Endothelial cell of umbilical vein (primary cell): ENCODE results near the gene SDCCAG8. TPM values are rescaled to one million over a fixed set of nuclear protein-coding genes. Genes with fewer than 3 reads are reported as not detected.

Experiments
- BruUV-seq: library from RNA; stranded (reverse); fragments of 400-500 nt; replicated peaks from 2 replicates; lab custom pipeline; 2021; lab: Mats Ljungman, UMichigan
- CTCF ChIA-PET: fragments of 300-600, 350-600 bp; sonication (Branson Sonifier 250); formaldehyde crosslinking; loops from one replicate; lab custom pipeline; 2021; ENCODE audit warnings: antibody characterized with exemption, inconsistent platforms; lab: Charles Lee
- POLR2A ChIA-PET: fragments of 300-600, 350-600 bp; sonication (Branson Sonifier 250); formaldehyde crosslinking; loops from one replicate; lab custom pipeline; 2021; ENCODE audit warnings: antibody characterized with exemption, inconsistent platforms; lab: Charles Lee
- DNase-seq: peaks from one replicate; pipeline ENCODE4 v3.0.0-alpha.2; 2011; ENCODE audit warnings: low read depth, low spot score
- FAIRE-seq: peaks from 2 replicates; lab custom pipeline; 2011; peaks lifted over from hg19 to GRCh38; lab: Jason Lieb, UNC
- H2AFZ ChIP-seq: 2 replicates; pipeline ENCODE4 v1.6.0; 2012; ENCODE audit warnings: low read depth, low read length, control low read depth, inconsistent platforms
- H3K27ac ChIP-seq: 2 replicates; pipeline ENCODE4 v1.5.1; 2011; ENCODE audit warnings: low read depth, mild to moderate bottlenecking, control low read depth, low read length, moderate library complexity; ENCODE audit not compliant: insufficient read depth
- H3K27me3 ChIP-seq, 2 experiments: 2 replicates each; pipeline versions ENCODE4 v1.6.0 to v1.6.1; 2011; ENCODE audit warnings: low read length in 2 of 2, mixed read lengths in 1 of 2; ENCODE audit not compliant: control insufficient read depth in 2 of 2, insufficient read depth in 2 of 2
- H3K36me3 ChIP-seq, 2 experiments: 2 replicates in 1 of 2; 3 replicates in 1 of 2; pipeline ENCODE4 v1.5.1; 2011; ENCODE audit warnings: low read length in 2 of 2, mild to moderate bottlenecking in 1 of 2, moderate library complexity in 1 of 2; ENCODE audit not compliant: control insufficient read depth in 2 of 2, insufficient read depth in 2 of 2; ENCODE audit errors: extremely low read depth in 1 of 2
- H3K4me1 ChIP-seq: 3 replicates; pipeline ENCODE4 v1.5.1; 2011; ENCODE audit warnings: mild to moderate bottlenecking, low read length; ENCODE audit not compliant: control insufficient read depth, insufficient read depth; ENCODE audit errors: extremely low read depth
- H3K4me2 ChIP-seq: 2 replicates; pipeline ENCODE4 v1.6.1; 2011; ENCODE audit warnings: low read length, control low read depth, mixed read lengths; ENCODE audit not compliant: insufficient read depth
- H3K4me3 ChIP-seq, 3 experiments: fragments of 200-600 bp in 1 of 3; sonication (generic), shearing (Covaris generic) in 1 of 3; replicated peaks in 1 of 3; 2 replicates each; pipeline ENCODE4 v1.5.1; 2011 to 2016; ENCODE audit warnings: control low read depth in 3 of 3, low read length in 3 of 3, mild to moderate bottlenecking in 2 of 3, inconsistent platforms in 1 of 3, low read depth in 1 of 3, moderate library complexity in 1 of 3; ENCODE audit not compliant: insufficient read depth in 1 of 3
- H3K79me2 ChIP-seq: 2 replicates; pipeline ENCODE4 v1.6.0; 2012; ENCODE audit warnings: low read length, inconsistent platforms; ENCODE audit not compliant: control insufficient read depth, insufficient read depth
- H3K9ac ChIP-seq: replicated peaks from 2 replicates; pipeline ENCODE3; 2011; ENCODE audit warnings: low read length, control low read depth; ENCODE audit not compliant: insufficient read depth; ENCODE audit errors: extremely low read depth
- H3K9me1 ChIP-seq: replicated peaks from 3 replicates; pipeline ENCODE4 v1.6.0; 2011; ENCODE audit warnings: mild to moderate bottlenecking, low read length; ENCODE audit not compliant: control insufficient read depth, insufficient read depth; ENCODE audit errors: extremely low read depth
- H3K9me3 ChIP-seq: replicated peaks from 2 replicates; pipeline ENCODE4 v1.5.1; 2012; ENCODE audit warnings: low read length, inconsistent platforms; ENCODE audit not compliant: control insufficient read depth, insufficient read depth
- H4K20me1 ChIP-seq: replicated peaks from 2 replicates; pipeline ENCODE3; 2011; ENCODE audit warnings: mild to moderate bottlenecking, low read length; ENCODE audit not compliant: control insufficient read depth, insufficient read depth; ENCODE audit errors: extremely low read depth
- EZH2 ChIP-seq: IDR thresholded peaks from 2 replicates; pipeline ENCODE4 v1.6.1; 2012; ENCODE audit warnings: borderline replicate concordance, low read depth, mild to moderate bottlenecking, moderate library complexity, low read length, inconsistent platforms; ENCODE audit not compliant: severe bottlenecking
- FOS ChIP-seq: IDR thresholded peaks from 2 replicates; pipeline ENCODE4 v1.6.1; 2011; ENCODE audit warnings: mild to moderate bottlenecking, low read length, moderate library complexity, borderline replicate concordance; ENCODE audit not compliant: insufficient read depth
- GATA2 ChIP-seq: IDR thresholded peaks from 2 replicates; pipeline ENCODE4 v1.7.0; 2011; ENCODE audit warnings: low read depth, mild to moderate bottlenecking, moderate library complexity, mixed read lengths, low read length; ENCODE audit not compliant: insufficient read length, insufficient read depth
- JUN ChIP-seq: IDR thresholded peaks from 2 replicates; pipeline ENCODE4 v1.6.1; 2011; ENCODE audit warnings: borderline replicate concordance, low read depth; ENCODE audit not compliant: insufficient read length, insufficient read depth
- MYC ChIP-seq: IDR thresholded peaks from one replicate; pipeline ENCODE4 v1.6.1; 2011; ENCODE audit warnings: mild to moderate bottlenecking, low read depth, low read length
- POLR2A ChIP-seq: IDR thresholded peaks from 2 replicates; pipeline ENCODE4 v1.6.1; 2012; ENCODE audit warnings: low read depth, mild to moderate bottlenecking, control low read depth, low read length
- POLR2AphosphoS5 ChIP-seq: IDR thresholded peaks from 2 replicates; pipeline ENCODE4 v1.6.1; 2012; ENCODE audit warnings: low read depth, mild to moderate bottlenecking, control low read depth, low read length, moderate library complexity; ENCODE audit not compliant: insufficient read depth
- dilution Hi-C: fragments of 300-500 bp; cut with MboI; formaldehyde crosslinking; loops from one replicate; pipeline ENCODE4 v1.15.0; 2019; ENCODE audit warnings: low sequenced_read_pairs; ENCODE audit not compliant: extremely low pct_ligation_motif_present
- intact Hi-C: fragments of 100-400 bp; cut with micrococcal nuclease; formaldehyde crosslinking; loops from one replicate; pipeline ENCODE4 v1.10.0; 2022
- polyA plus RNA-seq, 4 experiments: library from polyadenylated mRNA; depleted of rRNA in 3 of 4; stranded (reverse) in 3 of 4; unstranded in 1 of 4; fragments of >200 nt; gene quantifications; 2 replicates each; pipeline versions ENCODE4 v1.2.1 to v1.2.3, GENCODE V29; 2011 to 2012; ENCODE audit warnings: missing spikeins in 1 of 4
- total RNA-seq: library from RNA; stranded (reverse); gene quantifications from 2 replicates; pipeline ENCODE4 v1.2.3, GENCODE V29; 2021
- TF ChIP-seq, protein P1 (sequence below), 2 donors: IDR thresholded peaks; 1 replicate in 1 of 2; 2 replicates in 1 of 2; pipeline ENCODE4 v1.5.1; 2011; ENCODE audit warnings: low read length in 2 of 2, mild to moderate bottlenecking in 2 of 2, moderate library complexity in 2 of 2, control low read depth in 1 of 2, inconsistent platforms in 1 of 2, low read depth in 1 of 2; ENCODE audit not compliant: insufficient read depth in 1 of 2; ENCODE audit errors: extremely low read depth in 1 of 2
- TF ChIP-seq, protein P2 (sequence below): IDR thresholded peaks from 2 replicates; pipeline ENCODE4 v1.6.1; 2011; ENCODE audit not compliant: insufficient read depth, insufficient read length

Gene SDCCAG8
- total and polyA plus RNA-seq, 2 donors (not counting 3 experiments of a cell fraction or from before 2014, with no cell fraction given): 14.6 to 25.7 TPM

DNA sequence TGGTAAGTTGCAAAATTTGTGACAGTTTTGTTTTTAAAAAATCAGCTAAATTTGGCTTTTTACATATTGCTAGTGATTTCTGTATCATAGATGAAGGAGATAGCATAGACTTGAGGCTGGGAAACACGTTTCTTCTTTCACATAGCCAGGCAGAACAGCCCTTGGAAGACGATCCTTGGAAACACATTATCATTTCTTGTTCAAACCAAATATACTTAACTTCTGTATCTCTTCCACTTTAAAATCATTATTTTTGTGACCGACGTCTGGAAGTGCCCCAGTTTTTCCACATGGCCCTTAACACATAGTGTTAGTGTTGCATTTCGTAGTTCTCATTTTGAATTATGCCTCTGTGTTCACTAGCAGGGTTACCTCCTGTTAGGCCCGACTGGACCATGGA is 193.5 kb downstream of the SDCCAG8 start:
- H2AFZ ChIP-seq: no peak overlapping the region
- TF ChIP-seq, protein P1, sequence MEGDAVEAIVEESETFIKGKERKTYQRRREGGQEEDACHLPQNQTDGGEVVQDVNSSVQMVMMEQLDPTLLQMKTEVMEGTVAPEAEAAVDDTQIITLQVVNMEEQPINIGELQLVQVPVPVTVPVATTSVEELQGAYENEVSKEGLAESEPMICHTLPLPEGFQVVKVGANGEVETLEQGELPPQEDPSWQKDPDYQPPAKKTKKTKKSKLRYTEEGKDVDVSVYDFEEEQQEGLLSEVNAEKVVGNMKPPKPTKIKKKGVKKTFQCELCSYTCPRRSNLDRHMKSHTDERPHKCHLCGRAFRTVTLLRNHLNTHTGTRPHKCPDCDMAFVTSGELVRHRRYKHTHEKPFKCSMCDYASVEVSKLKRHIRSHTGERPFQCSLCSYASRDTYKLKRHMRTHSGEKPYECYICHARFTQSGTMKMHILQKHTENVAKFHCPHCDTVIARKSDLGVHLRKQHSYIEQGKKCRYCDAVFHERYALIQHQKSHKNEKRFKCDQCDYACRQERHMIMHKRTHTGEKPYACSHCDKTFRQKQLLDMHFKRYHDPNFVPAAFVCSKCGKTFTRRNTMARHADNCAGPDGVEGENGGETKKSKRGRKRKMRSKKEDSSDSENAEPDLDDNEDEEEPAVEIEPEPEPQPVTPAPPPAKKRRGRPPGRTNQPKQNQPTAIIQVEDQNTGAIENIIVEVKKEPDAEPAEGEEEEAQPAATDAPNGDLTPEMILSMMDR (IDR thresholded peaks at IDR 0.05; ENCODE audit: extremely low read depth in 1 of 2, insufficient read depth in 1 of 2, low read depth in 1 of 2, low read length in 2 of 2): no peak
- TF ChIP-seq, protein P2, sequence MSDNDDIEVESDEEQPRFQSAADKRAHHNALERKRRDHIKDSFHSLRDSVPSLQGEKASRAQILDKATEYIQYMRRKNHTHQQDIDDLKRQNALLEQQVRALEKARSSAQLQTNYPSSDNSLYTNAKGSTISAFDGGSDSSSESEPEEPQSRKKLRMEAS: no peak
- no peak for TF ChIP-seq POLR2A
- no peaks in the 10 kb centered on the region for H4K20me1 ChIP-seq
- no TSS peak for BruUV-seq
- no peaks in the 10 kb centered on the region for H3K4me1 ChIP-seq
- no peaks in the 10 kb centered on the region for H3K79me2 ChIP-seq
- DNase-seq: no peak
- no peaks in the 10 kb centered on the region for H3K9me3 ChIP-seq
- H3K9me1 ChIP-seq: no peaks in the 10 kb centered on the region
- no peak overlapping the region for H3K9ac ChIP-seq
- CTCF ChIA-PET: no interaction called here
- no peak overlapping the region for H3K27ac ChIP-seq
- no peak overlapping the region for H3K4me2 ChIP-seq
- FAIRE-seq: no peak
- dilution Hi-C loops: no loop called here
- H3K36me3 ChIP-seq: no peaks in the 10 kb centered on the region
- H3K4me3 ChIP-seq: no peak overlapping the region
- intact Hi-C loops: no loop called here
- POLR2A ChIA-PET: no interaction called here
- H3K27me3 ChIP-seq: no peaks in the 10 kb centered on the region

DNA sequence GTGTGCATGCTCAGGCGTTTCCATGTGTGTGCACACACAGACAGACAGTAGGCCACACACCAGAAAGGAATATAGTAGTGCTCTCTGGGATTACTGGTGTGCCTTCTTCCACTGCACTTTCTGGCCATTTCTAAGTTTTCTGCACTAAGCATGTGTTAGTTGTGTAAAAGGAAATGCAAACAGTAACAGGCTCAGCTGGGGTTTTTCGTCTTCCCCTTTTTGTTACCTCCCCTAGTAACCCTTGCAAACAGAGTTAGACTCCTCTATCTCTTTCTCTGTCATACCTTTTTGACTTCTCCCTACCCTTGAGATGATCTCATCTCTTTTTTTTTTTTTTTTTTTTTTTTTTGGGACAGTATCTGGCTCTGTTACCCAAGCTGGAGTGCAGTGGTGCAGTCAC is 196.3 kb downstream of the SDCCAG8 start:
- POLR2A ChIA-PET: interaction anchor here (0.6 kb wide), 1 partner anchor 22 kb away, joined by 6 read pairs; no protein-coding TSS in a partner anchor
- H3K4me1 ChIP-seq: no peaks in the 10 kb centered on the region
- no peak for DNase-seq
- H3K79me2 ChIP-seq: no peaks in the 10 kb centered on the region
- no peak for TF ChIP-seq FOS
- TF ChIP-seq, protein P2: no peak
- TF ChIP-seq EZH2: no peak
- TF ChIP-seq JUN: no peak
- TF ChIP-seq GATA2: no peak
- TF ChIP-seq, protein P1 (IDR thresholded peaks at IDR 0.05; ENCODE audit: extremely low read depth in 1 of 2, insufficient read depth in 1 of 2, low read depth in 1 of 2, low read length in 2 of 2): no peak
- no peak for TF ChIP-seq POLR2A
- no peak for TF ChIP-seq POLR2AphosphoS5
- TF ChIP-seq MYC: no peak
- H3K9ac ChIP-seq: no peak overlapping the region
- H3K36me3 ChIP-seq: no peaks in the 10 kb centered on the region
- intact Hi-C loops (no loop called here), dilution Hi-C loops (no loop called here)
- H3K9me3 ChIP-seq: no peaks in the 10 kb centered on the region
- no peak for FAIRE-seq
- no peaks in the 10 kb centered on the region for H4K20me1 ChIP-seq
- BruUV-seq: no TSS peak
- CTCF ChIA-PET: no interaction called here
- no peak overlapping the region for H3K27ac ChIP-seq
- no peaks in the 10 kb centered on the region for H3K27me3 ChIP-seq
- no peak overlapping the region for H3K4me3 ChIP-seq
- no peak overlapping the region for H3K4me2 ChIP-seq
- H3K9me1 ChIP-seq: no peaks in the 10 kb centered on the region
- no peak overlapping the region for H2AFZ ChIP-seq
